ENCODE results near the gene NEO1. TPM values are rescaled to one million over a fixed set of nuclear protein-coding genes. Genes with fewer than 3 reads are reported as not detected.

NEO1 gene
- total RNA-seq, 2 donors from 2014 or later = 108 to 130 TPM

GRCh38 chr15:73320619-73321180 lies 268.4 kb downstream of the NEO1 start:
- Histone ChIP-seq H3K4me3 (no peak overlapping the region), H3K9ac (ENCODE audit: low read depth in 2 of 2, low read length in 2 of 2) (no peak overlapping the region), H3K27me3 (no peaks in the 10 kb centered on the region), H3K4me1 (no peaks in the 10 kb centered on the region), H3K9me3 (no peaks in the 10 kb centered on the region), H3K27ac (no peak overlapping the region), H3K36me3 (no peaks in the 10 kb centered on the region)
- intact Hi-C loops (cut with DNase I) = no loop called here
- DNase-seq = no peak
- no peak for TF ChIP-seq CTCF (IDR thresholded peaks at IDR 0.05)

GRCh38 chr15:73321496-73322450 lies 269.5 kb downstream of the NEO1 start:
- H3K27me3 ChIP-seq = no peaks in the 10 kb centered on the region
- no peak for TF ChIP-seq CTCF (IDR thresholded peaks at IDR 0.05)
- DNase-seq = no peak

GRCh38 chr15:73322665-73323373 lies 270.6 kb downstream of the NEO1 start:
- intact Hi-C loops (cut with DNase I) = no loop called here

More at GRCh38 chr15:73321496-73322450, 269.5 kb downstream of the NEO1 start:
- intact Hi-C loops (cut with DNase I) = no loop called here
- H3K9me3 ChIP-seq = no peaks in the 10 kb centered on the region
- no peak overlapping the region for H3K9ac ChIP-seq (ENCODE audit: low read depth in 2 of 2, low read length in 2 of 2)
- H3K27ac ChIP-seq = no peak overlapping the region
- no peak overlapping the region for H3K4me3 ChIP-seq
- H3K36me3 ChIP-seq = no peaks in the 10 kb centered on the region
- no peaks in the 10 kb centered on the region for H3K4me1 ChIP-seq

GRCh38 chr15:73323374-73323955 lies 271.2 kb downstream of the NEO1 start:
- DNase-seq = no peak
- Histone ChIP-seq H3K9ac (ENCODE audit: low read depth in 2 of 2, low read length in 2 of 2) (no peak overlapping the region), H3K27ac (no peak overlapping the region), H3K36me3 (no peaks in the 10 kb centered on the region), H3K9me3 (no peaks in the 10 kb centered on the region), H3K27me3 (no peaks in the 10 kb centered on the region), H3K4me3 (no peak overlapping the region), H3K4me1 (no peaks in the 10 kb centered on the region)
- no peak for TF ChIP-seq CTCF (IDR thresholded peaks at IDR 0.05)
- intact Hi-C loops (cut with DNase I) = no loop called here

More at GRCh38 chr15:73322665-73323373, 270.6 kb downstream of the NEO1 start:
- DNase-seq = no peak
- H3K9me3 ChIP-seq = no peaks in the 10 kb centered on the region
- no peak overlapping the region for H3K4me3 ChIP-seq
- no peaks in the 10 kb centered on the region for H3K27me3 ChIP-seq
- no peaks in the 10 kb centered on the region for H3K36me3 ChIP-seq
- no peaks in the 10 kb centered on the region for H3K4me1 ChIP-seq
- TF ChIP-seq CTCF (IDR thresholded peaks at IDR 0.05) = no peak
- H3K27ac ChIP-seq = no peak overlapping the region
- no peak overlapping the region for H3K9ac ChIP-seq (ENCODE audit: low read depth in 2 of 2, low read length in 2 of 2)

- no peaks in the 10 kb centered on the region for H3K36me3 ChIP-seq
- no peak overlapping the region for H3K27ac ChIP-seq
- DNase-seq = no peak
- H3K4me1 ChIP-seq = no peaks in the 10 kb centered on the region
- H3K9me3 ChIP-seq = no peaks in the 10 kb centered on the region
- no peak overlapping the region for H3K4me3 ChIP-seq
- intact Hi-C loops (cut with DNase I) = no loop called here
- H3K9ac ChIP-seq (ENCODE audit: low read depth in 2 of 2, low read length in 2 of 2) = no peak overlapping the region
- no peak for TF ChIP-seq CTCF (IDR thresholded peaks at IDR 0.05)
- no peaks in the 10 kb centered on the region for H3K27me3 ChIP-seq
These were observed 271.7 kb downstream of the NEO1 start for GRCh38 chr15:73323956-73324355.

Data from colonic mucosa (tissue), 4 donors.